Hepatocyte (in vitro differentiated cells): Measurements from ENCODE around the gene EEF1AKMT3.

Experiments
- CTCF ChIP-seq: fragments of 200-600 bp; sonication (generic); IDR thresholded peaks from 2 replicates; pipeline ENCODE4 v1.5.1; 2016; ENCODE audit warnings: antibody characterized with exemption, mild to moderate bottlenecking; ENCODE audit not compliant: poor library complexity
- EZH2phosphoT487 ChIP-seq: fragments of 200-600 bp; sonication (generic); IDR thresholded peaks from one replicate; pipeline ENCODE4 v1.6.1; 2018; ENCODE audit warnings: antibody characterized with exemption, mild to moderate bottlenecking, low read depth, moderate library complexity; ENCODE audit not compliant: unreplicated experiment, severe bottlenecking

- TF ChIP-seq CTCF, result no peak
- TF ChIP-seq EZH2phosphoT487, result no peak
These were observed 28.6 kb upstream of the EEF1AKMT3 start for GRCh38 chr12:57743769-57744168.
